DMS53 treated with DMSO at 0.1 percent for 48 hours (cell line): ENCODE data around the gene SPATA13.
"Not testable (repeated sequence)": the region's sequence is repeated elsewhere in the genome, so short reads cannot be mapped to it uniquely, and the experiment has no call there.

Source experiments
- DNase-seq: peaks from one replicate; lab custom pipeline; 2025; ENCODE audit not compliant: unreplicated experiment; lab: John Stamatoyannopoulos, UW

Gene SPATA13

GRCh38 chr13:24192811-24193162 lies 32.3 kb downstream of the SPATA13 start:
- DNase-seq = no peak

GRCh38 chr13:24194447-24194846 lies 33.9 kb downstream of the SPATA13 start:
- DNase-seq = no peak

- no peak for DNase-seq
Observed at GRCh38 chr13:24195626-24196025, 35.1 kb downstream of the SPATA13 start.

GRCh38 chr13:24196593-24197197 lies 36.2 kb downstream of the SPATA13 start:
- DNase-seq = no peak

GRCh38 chr13:24199016-24199415 lies 38.5 kb downstream of the SPATA13 start:
- no peak for DNase-seq

GRCh38 chr13:24202215-24202614 lies 41.7 kb downstream of the SPATA13 start:
- no peak for DNase-seq

GRCh38 chr13:24203273-24203672 lies 42.8 kb downstream of the SPATA13 start:
- peak; percentile 12 for DNase-seq

- DNase-seq = peak; percentile 40
Observed at GRCh38 chr13:24203811-24204210, 43.3 kb downstream of the SPATA13 start.

GRCh38 chr13:24205076-24205475 lies 44.6 kb downstream of the SPATA13 start:
- DNase-seq = not testable (repeated sequence)

- DNase-seq = no peak
Observed at GRCh38 chr13:24207841-24208667, 47.5 kb downstream of the SPATA13 start.

GRCh38 chr13:24209138-24209537 lies 48.6 kb downstream of the SPATA13 start:
- DNase-seq = no peak

- DNase-seq = no peak
Observed at GRCh38 chr13:24212254-24212653, 51.7 kb downstream of the SPATA13 start.

- no peak for DNase-seq
Observed at GRCh38 chr13:24212674-24213073, 52.2 kb downstream of the SPATA13 start.

- no peak for DNase-seq
Observed at GRCh38 chr13:24213932-24214331, 53.4 kb downstream of the SPATA13 start.

- DNase-seq = no peak
Observed at GRCh38 chr13:24214528-24214927, 54.0 kb downstream of the SPATA13 start.

- no peak for DNase-seq
Observed at GRCh38 chr13:24215126-24215525, 54.6 kb downstream of the SPATA13 start.

- DNase-seq = no peak
Observed at GRCh38 chr13:24215732-24216131, 55.2 kb downstream of the SPATA13 start.

- DNase-seq = no peak
Observed at GRCh38 chr13:24216176-24216575, 55.7 kb downstream of the SPATA13 start.

GRCh38 chr13:24216779-24217178 lies 56.3 kb downstream of the SPATA13 start:
- not testable (repeated sequence) for DNase-seq

GRCh38 chr13:24217601-24218281 lies 57.2 kb downstream of the SPATA13 start:
- peak; percentile 45 for DNase-seq

GRCh38 chr13:24218338-24218737 lies 57.8 kb downstream of the SPATA13 start:
- DNase-seq = no peak

GRCh38 chr13:24218977-24219376 lies 58.5 kb downstream of the SPATA13 start:
- no peak for DNase-seq
